Activated naive CD8-positive, alpha-beta T cell (primary cell): ENCODE measurements around the gene MTMR3.
"Not testable (repeated sequence)": the region's sequence is repeated elsewhere in the genome, so short reads cannot be mapped to it uniquely, and the experiment has no call there.

Experiments
- H3K27ac Mint-ChIP-seq: one replicate; pipeline ENCODE4 v1.8.0; 2021; ENCODE audit warnings: mixed read lengths
- H3K27me3 Mint-ChIP-seq: one replicate; pipeline ENCODE4 v1.8.0; 2021; ENCODE audit warnings: mixed read lengths
- H3K36me3 Mint-ChIP-seq: one replicate; pipeline ENCODE4 v1.8.0; 2021; ENCODE audit warnings: mixed read lengths
- H3K4me1 Mint-ChIP-seq: one replicate; pipeline ENCODE4 v1.8.0; 2021; ENCODE audit warnings: low read depth, mixed read lengths
- H3K4me3 Mint-ChIP-seq: one replicate; pipeline ENCODE4 v1.8.0; 2021; ENCODE audit warnings: mild to moderate bottlenecking, mixed read lengths
- H3K9me3 Mint-ChIP-seq: one replicate; pipeline ENCODE4 v1.8.0; 2021; ENCODE audit warnings: low read depth, mixed read lengths

Gene MTMR3

DNA sequence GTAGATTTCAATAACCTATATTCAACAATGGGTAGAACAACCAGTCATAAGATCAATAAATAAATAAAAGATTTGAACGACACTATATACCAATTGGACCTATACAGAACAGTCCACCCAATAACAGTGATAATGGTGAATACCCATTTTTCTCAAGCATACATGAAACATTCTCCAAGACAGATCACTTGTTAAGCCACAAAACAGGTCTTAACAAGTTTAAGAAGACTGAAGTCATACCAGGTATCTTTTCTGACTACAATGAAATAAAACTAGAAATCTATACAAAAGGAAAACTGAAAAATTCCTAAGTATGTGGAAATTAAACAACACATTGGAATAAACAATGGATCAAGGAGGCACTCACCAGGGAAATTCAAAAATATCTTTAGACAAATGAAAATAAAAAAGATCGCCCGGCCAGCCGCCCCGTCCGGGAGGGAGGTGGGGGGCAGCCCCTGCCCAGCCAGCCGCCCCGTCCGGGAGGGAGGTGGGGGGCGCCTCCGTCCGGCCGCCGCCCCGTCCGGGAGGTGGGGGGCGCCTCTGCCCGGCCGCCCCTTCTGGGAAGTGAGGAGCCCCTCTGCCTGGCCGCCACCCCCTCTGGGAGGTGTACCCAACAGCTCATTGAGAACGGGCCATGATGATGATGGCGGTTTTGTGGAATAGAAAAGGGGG, 176.5 kb downstream of the MTMR3 start:
- not testable (repeated sequence) for H3K4me3 Mint-ChIP-seq, H3K27ac Mint-ChIP-seq, H3K36me3 Mint-ChIP-seq, H3K4me1 Mint-ChIP-seq, H3K27me3 Mint-ChIP-seq
- peaks cover 33% of the 10 kb centered on the region for H3K9me3 Mint-ChIP-seq

- H3K27ac Mint-ChIP-seq: not testable (repeated sequence)
- Mint-ChIP-seq H3K9me3 (peaks cover 35% of the 10 kb centered on the region), H3K36me3 (peaks cover 10% of the 10 kb centered on the region)
Measured at GRCh38 chr22:30061094-30061493, 178.1 kb downstream of the MTMR3 start.

DNA sequence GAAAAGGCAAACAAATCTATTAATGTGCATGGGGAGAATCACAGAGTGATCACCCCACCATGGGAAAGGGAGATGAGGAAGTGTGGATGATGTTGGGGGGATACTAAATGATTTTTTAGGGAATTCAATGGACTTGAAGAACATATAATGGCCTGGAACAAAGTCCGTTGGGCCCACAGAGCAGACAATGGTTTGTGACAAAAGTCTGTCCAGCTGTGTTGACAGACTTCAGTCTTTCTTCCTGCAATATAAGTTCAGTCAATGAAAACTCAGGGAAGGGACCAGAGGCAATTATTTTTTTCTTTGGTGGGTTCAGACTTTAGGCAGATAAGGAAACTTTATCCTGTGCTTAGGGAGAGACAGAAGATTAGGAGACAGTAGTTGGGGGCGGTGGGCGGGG, 179.3 kb downstream of the MTMR3 start:
- H3K4me1 Mint-ChIP-seq: no peaks in the 10 kb centered on the region
- no peak overlapping the region for H3K4me3 Mint-ChIP-seq
- peaks cover 9% of the 10 kb centered on the region for H3K36me3 Mint-ChIP-seq
- H3K9me3 Mint-ChIP-seq: peaks cover 32% of the 10 kb centered on the region
- no peak overlapping the region for H3K27ac Mint-ChIP-seq
- peaks cover 7% of the 10 kb centered on the region for H3K27me3 Mint-ChIP-seq

More at GRCh38 chr22:30061094-30061493, 178.1 kb downstream of the MTMR3 start:
- H3K4me1 Mint-ChIP-seq, H3K27me3 Mint-ChIP-seq, H3K4me3 Mint-ChIP-seq: not testable (repeated sequence)

DNA sequence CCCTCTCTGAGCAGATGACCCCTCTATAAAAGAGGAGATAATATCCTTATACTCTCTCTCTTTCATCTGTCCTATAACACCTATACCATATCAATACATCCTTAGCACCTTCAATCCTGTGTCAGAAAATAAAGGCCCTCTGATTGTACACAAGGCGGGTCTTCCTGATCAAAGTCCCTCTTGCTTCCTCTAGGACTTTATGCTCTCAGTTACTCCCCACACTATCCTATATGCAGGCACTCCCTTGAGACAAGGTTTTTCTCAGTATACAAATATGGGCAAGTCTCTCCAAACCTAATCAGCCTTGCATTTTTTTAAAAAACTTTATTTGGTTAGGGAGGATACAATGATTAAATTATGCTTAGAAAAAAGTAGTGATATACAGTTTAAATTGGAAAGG, 180.0 kb downstream of the MTMR3 start:
- H3K27ac Mint-ChIP-seq: no peak overlapping the region
- peaks cover 29% of the 10 kb centered on the region for H3K9me3 Mint-ChIP-seq
- H3K4me3 Mint-ChIP-seq: no peak overlapping the region
- H3K27me3 Mint-ChIP-seq: peaks cover 7% of the 10 kb centered on the region
- H3K36me3 Mint-ChIP-seq: peaks cover 6% of the 10 kb centered on the region
- no peaks in the 10 kb centered on the region for H3K4me1 Mint-ChIP-seq

DNA sequence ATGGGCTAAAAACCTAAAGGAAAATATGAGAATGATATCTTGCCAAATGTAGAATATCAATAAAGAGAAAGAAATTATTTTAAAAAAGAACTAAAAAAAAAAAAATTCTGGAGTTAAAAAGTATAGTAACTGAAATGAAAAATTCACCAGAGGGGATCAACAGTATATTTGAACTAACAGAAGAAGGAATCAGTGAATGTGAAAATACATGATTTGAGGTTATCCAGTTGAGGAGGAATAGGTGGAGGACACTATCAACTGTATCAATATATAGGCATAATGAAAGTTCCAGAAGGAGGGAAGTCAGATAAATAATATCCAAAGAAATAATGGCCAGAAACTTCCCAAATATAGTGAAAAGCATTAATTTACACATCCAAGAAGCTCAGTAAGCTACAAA, 181.2 kb downstream of the MTMR3 start:
- Mint-ChIP-seq H3K27me3 (peaks cover 7% of the 10 kb centered on the region), H3K4me3 (no peak overlapping the region), H3K4me1 (no peaks in the 10 kb centered on the region), H3K36me3 (peaks cover 6% of the 10 kb centered on the region), H3K9me3 (peaks cover 23% of the 10 kb centered on the region), H3K27ac (no peak overlapping the region)

- H3K36me3 Mint-ChIP-seq: no peaks in the 10 kb centered on the region
- peaks cover 17% of the 10 kb centered on the region for H3K27me3 Mint-ChIP-seq
- no peak overlapping the region for H3K27ac Mint-ChIP-seq
- no peak overlapping the region for H3K4me3 Mint-ChIP-seq
- no peaks in the 10 kb centered on the region for H3K9me3 Mint-ChIP-seq
- peaks cover 3% of the 10 kb centered on the region for H3K4me1 Mint-ChIP-seq
Measured at GRCh38 chr22:30073743-30074142, 190.8 kb downstream of the MTMR3 start.

DNA sequence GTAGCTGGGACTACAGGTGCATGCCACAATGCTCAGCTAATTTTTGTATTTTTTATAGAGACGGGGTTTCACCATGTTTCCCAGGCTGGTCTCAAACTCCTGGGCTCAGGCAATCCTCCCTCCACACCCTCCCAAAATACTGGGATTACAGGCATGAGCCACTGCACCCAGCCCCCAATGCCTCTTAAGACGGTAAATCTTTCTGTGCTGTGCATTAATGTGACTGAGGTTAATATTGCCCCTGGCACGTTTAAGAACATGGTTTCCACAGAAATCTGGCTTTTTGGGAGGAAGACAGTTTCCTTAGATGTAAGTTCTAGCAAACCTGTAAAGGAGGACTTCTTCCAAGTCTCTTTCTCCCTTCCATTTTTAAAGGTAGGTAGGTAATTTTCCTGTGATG, 191.2 kb downstream of the MTMR3 start:
- H3K27ac Mint-ChIP-seq: no peak overlapping the region
- H3K4me3 Mint-ChIP-seq: no peak overlapping the region
- no peaks in the 10 kb centered on the region for H3K36me3 Mint-ChIP-seq
- no peaks in the 10 kb centered on the region for H3K9me3 Mint-ChIP-seq
- H3K4me1 Mint-ChIP-seq: peaks cover 7% of the 10 kb centered on the region
- peaks cover 18% of the 10 kb centered on the region for H3K27me3 Mint-ChIP-seq

DNA sequence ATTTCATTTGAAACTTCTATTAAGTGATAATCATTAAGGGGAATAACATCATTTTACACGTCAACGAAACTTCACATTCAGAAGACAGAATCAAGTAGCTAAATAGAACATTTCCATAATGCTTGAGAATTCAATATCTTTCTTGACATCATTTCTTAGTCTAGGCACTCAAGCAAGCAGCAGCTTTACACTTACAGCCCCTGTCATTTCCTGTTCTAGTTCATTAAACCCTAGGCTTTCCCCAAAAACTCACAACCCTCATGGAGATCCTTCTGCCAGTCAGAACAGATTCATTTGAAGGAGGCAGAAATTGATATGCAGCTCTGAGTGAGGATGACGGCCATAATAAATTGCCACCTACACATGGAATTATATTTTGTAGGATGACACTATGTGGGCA, 192.0 kb downstream of the MTMR3 start:
- Mint-ChIP-seq H3K27ac (no peak overlapping the region), H3K36me3 (no peaks in the 10 kb centered on the region), H3K4me3 (no peak overlapping the region)

GRCh38 chr22:30077279-30077880, 194.4 kb downstream of the MTMR3 start:
- H3K4me3 Mint-ChIP-seq: no peak overlapping the region
- H3K4me1 Mint-ChIP-seq: peaks cover 7% of the 10 kb centered on the region
- no peaks in the 10 kb centered on the region for H3K36me3 Mint-ChIP-seq
- H3K27ac Mint-ChIP-seq: no peak overlapping the region
- H3K27me3 Mint-ChIP-seq: peaks cover 18% of the 10 kb centered on the region
- no peaks in the 10 kb centered on the region for H3K9me3 Mint-ChIP-seq

More for the DNA sequence above, 192.0 kb downstream of the MTMR3 start:
- Mint-ChIP-seq H3K9me3 (no peaks in the 10 kb centered on the region), H3K4me1 (peaks cover 7% of the 10 kb centered on the region), H3K27me3 (peaks cover 18% of the 10 kb centered on the region)

GRCh38 chr22:30078320-30079311, 195.6 kb downstream of the MTMR3 start:
- Mint-ChIP-seq H3K4me1 (peaks cover 7% of the 10 kb centered on the region), H3K4me3 (peak overlapping the region; percentile 60), H3K9me3 (no peaks in the 10 kb centered on the region), H3K27me3 (peaks cover 16% of the 10 kb centered on the region), H3K27ac (peak overlapping the region; percentile 34), H3K36me3 (no peaks in the 10 kb centered on the region)

GRCh38 chr22:30079952-30080533, 197.1 kb downstream of the MTMR3 start, which contains the start of gene HORMAD2:
Gene HORMAD2 (plus strand): TSS chr22:30080464. CDS start chr22:30093953, 13,489 bp downstream.
- Mint-ChIP-seq H3K4me1 (peaks cover 7% of the 10 kb centered on the region), H3K4me3 (no peak within 1 kb of the TSS), H3K27me3 (peaks cover 16% of the 10 kb centered on the region), H3K36me3 (no peaks in the 10 kb centered on the region), H3K9me3 (peaks cover 6% of the 10 kb centered on the region), H3K27ac (no peak within 1 kb of the TSS)
